Bone marrow (tissue), 2 donors: ENCODE data around the gene SANBR.

Source experiments
- DNase-seq, 2 donors: peaks; one replicate each; lab custom pipeline; 2025; lab: John Stamatoyannopoulos, UW

Gene SANBR

DNA sequence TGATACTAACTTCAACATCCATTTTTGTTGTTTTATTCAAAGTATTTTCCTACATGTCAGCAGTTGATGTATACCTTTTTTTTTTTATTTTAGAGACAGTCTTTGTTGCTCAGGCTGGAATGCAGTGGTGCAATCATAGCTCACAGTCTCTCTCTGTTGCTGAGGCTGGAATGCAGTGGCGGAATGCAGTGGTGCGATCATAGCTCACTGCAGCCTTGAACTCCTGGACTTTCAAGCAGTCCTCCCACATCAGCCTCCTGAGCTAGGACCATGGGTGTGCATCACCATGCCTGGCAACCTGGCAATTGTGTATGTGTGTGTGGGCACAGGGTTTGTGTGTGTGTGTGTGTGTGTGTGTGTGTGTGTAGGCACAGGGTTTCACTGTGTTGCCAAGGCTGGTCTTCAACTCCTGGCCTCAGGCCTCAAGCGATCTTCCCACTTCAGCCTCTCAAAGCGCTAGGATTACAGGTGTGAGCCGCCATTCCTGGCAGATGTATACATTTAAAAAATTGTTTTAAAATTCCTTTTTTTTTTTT is 24.8 kb downstream of the SANBR start:
- DNase-seq, result no peak

DNA sequence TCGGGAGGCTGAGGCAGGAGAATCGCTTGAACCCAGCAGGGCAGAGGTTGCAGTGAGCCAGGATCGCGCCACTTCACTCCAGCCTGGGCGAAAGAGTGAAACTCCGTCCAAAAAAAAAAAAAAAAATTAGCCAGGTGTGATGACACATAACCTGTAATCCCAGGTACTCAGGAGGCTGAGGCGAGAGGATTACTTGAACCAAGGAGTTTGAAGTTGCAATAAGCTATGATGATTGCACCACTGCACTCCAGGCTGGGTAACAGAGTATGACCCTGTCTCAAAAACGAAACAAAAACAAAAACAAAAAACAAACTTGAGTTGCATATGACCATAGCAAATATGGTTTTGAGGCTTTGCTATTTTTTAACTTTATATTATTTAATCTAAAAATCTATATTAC is 25.8 kb downstream of the SANBR start:
- no peak for DNase-seq

DNA sequence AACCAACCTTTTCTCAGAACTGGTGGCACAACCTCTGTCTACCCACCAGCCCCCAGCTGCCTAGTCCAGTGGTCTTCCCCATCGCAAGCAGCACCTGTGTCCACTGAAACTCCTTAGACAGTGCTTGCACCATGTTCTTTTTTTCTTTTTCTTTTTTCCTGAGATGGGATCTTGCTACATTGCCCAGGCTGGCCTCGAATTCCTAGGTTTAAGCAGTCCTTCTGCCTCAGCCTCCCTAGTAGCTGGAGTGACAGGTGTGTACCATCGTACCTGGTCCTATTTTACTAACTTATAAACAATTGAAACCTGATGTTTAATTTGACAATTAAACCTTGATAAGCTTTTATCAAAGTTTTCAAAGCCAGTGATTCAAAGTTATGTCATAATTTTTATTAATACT is 30.8 kb downstream of the SANBR start:
- DNase-seq, result no peak

DNA sequence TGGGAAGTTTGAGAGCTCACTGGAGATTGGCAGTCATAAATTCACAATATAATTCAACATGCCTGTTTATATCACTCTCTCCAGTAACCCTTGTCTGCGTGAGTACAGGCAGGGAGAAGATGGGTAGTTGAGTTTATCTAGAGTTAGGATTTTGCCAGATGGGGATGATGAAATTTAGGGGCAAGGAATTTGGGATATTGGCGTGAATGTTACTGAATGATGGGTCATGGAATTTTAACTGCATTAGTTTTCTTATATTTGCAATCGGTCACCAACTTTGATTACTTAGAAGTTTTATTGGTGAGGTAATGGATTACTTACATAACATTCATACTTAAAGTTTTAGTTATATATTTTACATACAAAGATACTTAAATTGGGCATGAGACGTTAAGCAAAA is 35.1 kb downstream of the SANBR start:
- DNase-seq, result no peak

DNA sequence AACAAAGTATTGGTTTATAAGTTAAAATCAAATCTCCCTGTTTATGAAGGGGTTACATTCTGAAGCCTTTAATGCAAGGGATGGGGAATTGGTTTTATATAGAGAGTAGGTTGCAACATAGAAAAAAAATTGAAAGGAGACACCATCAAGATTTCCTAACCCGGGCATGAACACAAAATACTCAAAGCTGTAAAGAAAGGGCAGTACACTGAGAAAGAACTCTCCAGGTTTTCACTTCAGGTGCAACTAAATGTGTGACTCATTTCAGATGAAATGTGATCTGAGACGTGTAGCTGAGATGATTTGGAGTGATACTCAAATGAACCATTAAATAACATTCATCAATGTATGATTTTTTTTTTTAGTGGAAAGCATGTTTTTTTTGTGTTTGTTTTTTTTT is 43.6 kb downstream of the SANBR start:
- no peak for DNase-seq

DNA sequence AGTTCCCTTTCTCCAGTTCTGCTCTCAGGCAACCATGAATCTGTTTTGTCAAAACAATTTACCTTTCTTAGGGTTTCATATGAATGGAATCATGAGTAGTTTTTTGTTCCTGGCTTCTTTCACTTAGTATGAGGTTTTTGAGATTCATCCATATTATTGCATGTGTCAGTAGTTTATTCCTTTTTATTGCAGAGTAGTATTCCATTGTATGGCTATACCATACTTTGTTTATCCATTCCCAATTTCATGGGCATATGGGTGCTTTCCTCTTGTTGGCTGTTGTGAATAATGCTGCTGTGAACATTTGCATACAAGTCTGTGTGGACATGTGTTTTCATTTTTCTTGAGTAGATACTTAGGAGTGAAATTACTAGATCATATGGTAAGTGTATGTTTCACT is 46.0 kb downstream of the SANBR start:
- DNase-seq, result no peak

DNA sequence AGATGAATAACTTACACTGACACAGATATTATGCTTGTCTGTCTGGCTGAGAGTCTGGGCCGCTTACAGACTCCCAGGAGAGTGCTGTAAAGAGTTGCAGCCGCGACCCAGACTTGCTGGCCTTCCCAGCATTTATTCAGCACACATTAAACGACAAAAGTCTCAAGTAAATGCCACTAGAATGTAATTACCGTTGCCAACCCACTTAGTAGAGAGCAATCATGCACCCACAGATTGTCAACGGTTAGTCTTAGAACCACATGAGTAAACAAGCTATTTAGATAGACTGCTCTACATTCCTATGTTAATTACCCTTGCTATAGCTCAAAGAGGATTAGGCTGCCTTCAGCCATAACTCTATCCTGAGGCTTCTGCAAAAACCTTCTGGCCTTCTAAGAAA is 48.5 kb downstream of the SANBR start:
- no peak for DNase-seq
